ENCODE data around the gene PIGN.

Gene PIGN, protein sequence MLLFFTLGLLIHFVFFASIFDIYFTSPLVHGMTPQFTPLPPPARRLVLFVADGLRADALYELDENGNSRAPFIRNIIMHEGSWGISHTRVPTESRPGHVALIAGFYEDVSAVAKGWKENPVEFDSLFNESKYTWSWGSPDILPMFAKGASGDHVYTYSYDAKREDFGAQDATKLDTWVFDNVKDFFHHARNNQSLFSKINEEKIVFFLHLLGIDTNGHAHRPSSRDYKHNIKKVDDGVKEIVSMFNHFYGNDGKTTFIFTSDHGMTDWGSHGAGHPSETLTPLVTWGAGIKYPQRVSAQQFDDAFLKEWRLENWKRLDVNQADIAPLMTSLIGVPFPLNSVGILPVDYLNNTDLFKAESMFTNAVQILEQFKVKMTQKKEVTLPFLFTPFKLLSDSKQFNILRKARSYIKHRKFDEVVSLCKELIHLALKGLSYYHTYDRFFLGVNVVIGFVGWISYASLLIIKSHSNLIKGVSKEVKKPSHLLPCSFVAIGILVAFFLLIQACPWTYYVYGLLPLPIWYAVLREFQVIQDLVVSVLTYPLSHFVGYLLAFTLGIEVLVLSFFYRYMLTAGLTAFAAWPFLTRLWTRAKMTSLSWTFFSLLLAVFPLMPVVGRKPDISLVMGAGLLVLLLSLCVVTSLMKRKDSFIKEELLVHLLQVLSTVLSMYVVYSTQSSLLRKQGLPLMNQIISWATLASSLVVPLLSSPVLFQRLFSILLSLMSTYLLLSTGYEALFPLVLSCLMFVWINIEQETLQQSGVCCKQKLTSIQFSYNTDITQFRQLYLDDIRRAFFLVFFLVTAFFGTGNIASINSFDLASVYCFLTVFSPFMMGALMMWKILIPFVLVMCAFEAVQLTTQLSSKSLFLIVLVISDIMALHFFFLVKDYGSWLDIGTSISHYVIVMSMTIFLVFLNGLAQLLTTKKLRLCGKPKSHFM

DNA sequence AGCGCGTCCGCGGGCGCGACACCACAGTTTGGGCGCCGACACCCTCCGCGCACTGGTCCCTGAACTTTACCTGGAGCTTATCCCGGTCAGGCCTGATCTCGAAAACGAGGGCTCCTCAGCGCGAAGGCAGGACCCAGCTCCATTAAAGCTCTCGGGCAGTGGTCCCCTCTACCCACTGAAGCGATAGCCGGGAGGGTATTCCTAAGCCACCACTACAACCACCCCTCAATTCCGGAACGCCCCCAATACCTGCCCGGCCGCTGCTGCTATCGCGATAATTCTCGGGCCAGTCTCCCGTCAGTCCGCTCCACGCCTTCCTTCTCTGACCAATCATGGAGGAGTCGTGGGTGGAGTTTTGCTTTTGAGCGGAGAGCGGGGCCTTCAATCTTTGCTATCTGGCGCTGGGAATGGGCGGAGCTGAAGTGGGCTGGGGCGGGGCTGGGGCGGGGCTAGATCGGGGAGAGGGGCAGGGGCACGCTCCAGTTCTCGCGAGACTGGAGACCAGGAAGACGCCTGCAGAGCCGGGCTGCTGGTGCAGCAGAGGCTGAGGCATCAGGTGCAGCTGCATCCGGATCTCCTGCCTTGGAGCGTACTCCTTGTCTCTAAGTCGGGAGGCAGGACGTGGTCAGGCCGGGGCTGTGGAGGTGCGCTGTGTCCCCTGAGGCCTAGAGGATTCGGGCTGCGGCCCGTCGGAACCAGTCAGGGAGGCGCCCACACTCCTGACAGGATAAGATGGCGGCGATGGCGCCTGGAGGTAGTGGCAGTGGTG, at the start of gene PIGN, which contains the start of gene RELCH:
PIGN (minus strand) TSS at position 283 of the 769 bp plus-strand sequence. CDS start 25,703 bp downstream, outside the sequence.
RELCH (plus strand) TSS at position 482 of the 769 bp plus-strand sequence; CDS start at position 733, 251 bp downstream.
- DNase-seq (ENCODE audit: low read depth in 2 of 2) = peak; percentile 90

DNA sequence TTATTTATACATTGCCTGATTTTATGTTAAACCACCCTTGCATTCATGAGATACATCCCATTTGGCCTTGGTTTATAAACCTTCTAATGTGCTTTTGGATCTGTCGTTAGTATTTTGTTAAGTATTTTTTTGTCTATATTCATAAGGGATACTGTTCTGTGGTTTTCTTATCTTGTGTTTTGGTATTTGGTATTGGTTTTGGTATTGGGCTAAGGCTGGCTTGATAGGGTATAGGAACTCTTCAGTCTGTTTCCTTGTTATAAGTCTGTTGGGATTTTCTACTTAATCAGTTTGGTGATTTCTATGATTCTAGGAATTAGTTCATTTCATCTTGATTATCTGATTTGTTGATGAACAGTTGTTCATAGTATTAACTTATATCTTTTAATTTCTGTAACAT, 49.4 kb upstream of the PIGN start:
- no peak for DNase-seq (ENCODE audit: low read depth in 2 of 2)

DNA sequence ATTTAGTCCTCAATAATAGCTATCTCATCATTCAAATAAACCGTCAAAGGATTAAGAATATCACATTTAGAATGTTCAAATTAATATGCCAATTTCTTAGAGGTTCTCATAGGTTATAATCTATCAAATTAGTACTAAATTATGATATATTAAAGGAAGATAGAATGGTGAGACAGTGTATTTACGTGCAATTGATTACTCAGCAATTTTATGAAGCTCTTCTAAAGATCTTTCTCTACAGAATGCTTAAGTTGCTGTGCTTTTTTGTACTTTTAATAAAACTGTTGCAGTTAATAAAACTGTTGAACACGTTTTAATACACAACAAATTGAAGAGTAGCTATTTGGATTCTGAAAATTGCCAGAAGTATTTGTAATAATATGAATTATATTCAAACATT, 39.2 kb upstream of the PIGN start:
- no peak for DNase-seq (ENCODE audit: low read depth in 2 of 2)

DNA sequence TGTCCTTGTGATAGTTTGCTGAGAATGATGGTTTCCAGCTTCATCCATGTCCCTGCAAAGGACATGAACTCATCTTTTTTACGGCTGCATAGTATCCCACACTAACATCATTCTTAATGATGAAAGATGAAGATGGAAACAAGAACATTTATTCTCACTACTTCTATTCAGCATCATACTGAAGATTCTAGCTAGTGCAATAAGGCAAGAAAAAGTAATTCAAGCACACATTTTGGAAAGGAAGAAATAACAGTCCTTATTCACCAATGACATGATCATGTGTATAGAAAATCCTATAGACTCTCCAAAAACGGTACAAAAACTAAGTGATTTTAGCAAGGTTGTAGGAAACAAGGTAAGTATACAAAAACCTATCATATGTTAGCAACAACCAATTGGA, 37.4 kb upstream of the PIGN start:
- DNase-seq (ENCODE audit: low read depth in 2 of 2) = no peak

DNA sequence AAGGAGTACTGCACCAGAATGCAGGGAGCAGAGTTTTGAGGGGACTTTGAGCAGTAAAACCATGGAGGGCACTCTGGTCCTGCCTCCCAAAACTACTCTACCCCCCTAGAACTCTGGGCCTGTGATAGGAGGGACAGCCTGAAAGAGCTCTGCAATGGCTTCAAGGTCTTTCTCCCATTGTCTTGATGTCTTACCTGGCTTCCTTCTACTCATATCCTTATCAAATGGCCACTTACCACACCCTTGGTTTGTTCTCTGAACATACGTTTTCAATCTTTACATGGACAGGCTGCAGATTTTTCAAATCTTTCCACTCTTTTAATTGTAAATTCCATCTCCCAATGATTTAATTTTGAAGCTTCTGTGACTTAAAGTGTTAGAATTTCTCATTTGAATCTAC, 27.9 kb upstream of the PIGN start:
- no peak for DNase-seq (ENCODE audit: low read depth in 2 of 2)

DNA sequence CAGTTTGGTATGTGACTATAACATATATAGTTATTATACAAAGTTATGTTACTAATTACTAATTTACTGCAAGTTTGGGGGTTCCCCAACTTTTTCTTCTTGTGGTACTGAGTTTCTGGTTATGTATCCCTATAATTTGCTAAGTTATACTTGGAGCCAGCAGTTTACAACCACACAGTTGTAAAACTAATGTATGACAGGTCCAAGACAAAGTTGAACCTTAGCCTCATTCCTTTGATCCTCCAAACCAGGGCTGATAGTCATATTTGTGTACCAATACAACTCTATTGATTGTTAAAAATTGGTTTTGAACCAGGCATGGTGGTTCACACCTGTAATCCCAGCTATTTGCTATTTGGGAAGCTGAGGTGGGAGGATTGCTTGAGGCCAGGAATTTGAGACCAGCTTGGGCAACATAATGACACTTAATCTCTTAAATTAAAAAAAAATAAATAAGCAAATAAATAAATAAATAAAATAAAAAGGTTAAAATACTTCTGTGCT, 24.5 kb upstream of the PIGN start:
- no peak for DNase-seq (ENCODE audit: low read depth in 2 of 2)

DNA sequence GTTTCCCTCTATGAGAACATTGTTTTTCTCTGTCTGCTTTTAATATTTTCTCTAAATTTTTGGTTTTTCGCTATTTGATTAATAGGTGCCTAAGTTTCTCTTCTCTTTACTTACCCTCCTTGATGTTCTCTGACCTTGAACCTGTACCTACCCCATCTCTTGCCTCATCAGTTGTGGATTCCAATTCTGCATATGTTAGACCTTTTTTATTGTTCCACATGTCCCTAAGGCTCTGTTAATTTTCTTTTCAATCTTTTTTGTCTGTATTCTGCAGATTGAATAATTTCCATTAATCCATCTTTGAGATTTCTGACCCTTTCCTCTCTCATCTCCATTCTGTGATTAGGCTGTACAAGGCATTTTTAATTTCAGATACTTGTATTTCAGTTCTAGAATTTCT, 23.3 kb upstream of the PIGN start:
- DNase-seq (ENCODE audit: low read depth in 2 of 2) = no peak

DNA sequence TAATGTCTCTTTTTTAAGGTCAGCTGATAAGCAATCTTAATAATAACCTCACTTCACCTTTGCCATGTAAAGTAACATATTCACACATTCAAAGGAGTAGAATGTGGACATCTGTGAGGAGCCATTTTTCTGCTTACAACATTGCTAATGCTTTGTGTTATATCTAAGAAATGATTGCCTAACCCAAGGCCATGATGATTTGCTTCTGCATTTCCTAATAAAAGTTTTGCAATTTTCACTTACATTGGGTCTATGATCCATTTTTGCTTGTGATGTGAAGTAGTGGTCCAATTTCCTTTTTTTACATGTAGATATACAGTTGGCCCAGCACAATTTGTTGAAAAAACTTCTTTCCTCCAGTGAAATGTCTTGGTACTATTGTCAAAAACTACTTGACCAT, 22.2 kb upstream of the PIGN start:
- no peak for DNase-seq (ENCODE audit: low read depth in 2 of 2)

DNA sequence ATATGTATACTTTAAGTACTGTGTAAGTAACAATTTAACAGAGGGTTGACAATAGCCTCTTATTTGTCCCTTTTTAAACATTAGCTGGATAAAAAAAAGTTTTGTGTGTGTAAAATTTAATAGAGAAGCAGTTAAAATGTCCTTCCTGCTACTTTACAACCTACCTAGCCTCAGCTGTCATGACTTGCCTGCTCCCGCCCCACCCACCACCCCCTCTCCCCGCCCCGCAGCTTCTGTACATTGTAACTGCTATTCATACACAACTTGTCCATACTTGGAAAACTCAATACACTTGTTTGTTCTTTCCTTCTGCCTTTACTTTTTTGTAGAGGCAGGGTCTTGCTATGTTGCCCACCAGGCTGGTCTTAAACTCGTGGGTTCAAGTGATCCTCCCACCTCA, 19.7 kb upstream of the PIGN start:
- DNase-seq (ENCODE audit: low read depth in 2 of 2) = no peak

DNA sequence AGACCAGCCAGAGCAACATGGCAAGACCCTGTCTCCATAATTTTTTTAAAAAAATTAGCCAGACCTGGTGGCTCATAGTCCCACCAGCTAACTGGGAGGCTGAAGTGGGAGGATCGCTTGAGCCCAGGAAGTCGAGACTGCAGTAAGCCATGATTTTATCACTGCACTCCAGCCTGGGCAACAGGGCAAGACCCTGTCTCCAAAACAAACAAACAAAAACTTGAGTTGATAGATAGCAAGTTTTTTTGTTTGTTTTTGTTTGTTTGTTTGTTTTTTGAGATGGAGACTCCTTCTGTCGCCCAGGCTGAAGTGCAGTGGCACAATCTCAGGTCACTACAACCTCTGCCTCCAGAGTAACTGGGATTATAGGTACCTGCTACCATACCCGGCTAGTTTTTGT, 19.0 kb upstream of the PIGN start:
- DNase-seq (ENCODE audit: low read depth in 2 of 2) = no peak

DNA sequence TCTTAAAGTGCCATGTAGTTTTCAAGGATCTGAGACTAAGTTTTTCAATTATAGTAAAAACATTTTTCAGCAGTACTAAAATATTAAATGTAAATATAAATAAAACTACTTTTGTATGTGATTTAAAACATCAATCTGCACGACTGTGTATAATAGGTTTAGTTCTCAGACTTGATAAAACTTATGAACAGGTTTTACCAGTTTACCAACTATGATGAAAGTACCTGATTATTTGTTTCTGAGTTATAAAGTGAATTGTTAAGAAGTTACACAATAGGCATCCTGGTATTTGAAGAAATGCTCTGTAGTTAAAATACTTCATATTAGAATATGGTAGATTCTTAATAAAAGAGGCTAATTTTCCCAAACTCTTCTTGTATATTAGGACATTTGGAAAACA, 15.0 kb upstream of the PIGN start:
- no peak for DNase-seq (ENCODE audit: low read depth in 2 of 2)

DNA sequence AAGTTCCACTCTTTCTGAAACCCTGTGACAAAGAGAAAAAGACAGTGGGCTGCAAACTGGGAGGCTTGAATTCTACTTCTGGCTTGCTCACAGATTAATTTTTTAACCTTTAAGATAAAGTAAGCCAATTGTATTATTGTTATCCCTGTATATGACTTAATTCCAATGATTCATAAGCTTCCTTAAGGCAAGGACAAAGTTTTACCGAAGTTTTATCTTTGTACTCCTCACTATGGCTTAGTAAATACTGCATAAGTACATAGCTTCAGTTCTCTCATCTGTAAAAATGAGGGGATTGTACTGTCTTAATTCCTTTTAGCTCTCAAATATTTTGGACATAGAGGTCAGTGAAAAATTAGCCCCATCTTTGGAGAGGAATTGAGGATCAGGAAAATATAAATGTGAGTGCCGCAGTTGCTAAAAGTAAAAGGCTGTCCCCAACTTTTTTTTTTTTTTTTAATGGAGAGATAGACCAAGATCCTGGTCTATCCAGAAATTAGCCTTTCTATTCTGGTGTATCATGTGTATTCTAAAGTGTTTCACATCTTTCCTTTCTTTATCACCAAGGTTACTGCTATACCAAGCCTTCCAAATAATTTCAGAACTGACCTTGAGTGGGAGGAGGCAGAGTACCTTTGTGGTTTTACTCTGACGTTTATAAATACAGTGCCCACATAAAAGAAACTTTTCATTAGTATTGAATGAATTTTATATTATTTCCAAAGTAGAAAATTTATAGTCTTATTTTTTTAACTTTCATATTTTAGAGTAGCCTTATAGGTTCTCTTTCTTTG, 13.5 kb upstream of the PIGN start:
- DNase-seq (ENCODE audit: low read depth in 2 of 2) = no peak

DNA sequence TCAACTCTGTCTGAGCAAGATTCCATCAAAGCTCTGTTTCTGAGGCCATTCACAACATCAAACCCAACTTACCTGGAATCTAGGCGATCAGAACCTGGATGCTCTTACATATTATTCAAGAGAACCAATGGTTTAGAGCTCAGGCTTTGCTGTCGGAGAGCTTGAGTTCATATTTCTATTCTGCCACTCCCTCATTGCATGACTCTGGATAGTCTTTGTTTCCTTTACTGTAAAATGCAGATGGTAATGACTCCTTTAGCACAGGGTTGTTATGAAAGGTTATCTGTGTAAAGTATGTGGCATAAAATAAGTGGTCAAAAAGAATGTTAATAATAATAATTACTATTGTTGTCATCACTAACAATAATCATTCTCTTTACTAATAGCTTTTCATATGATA, 12.8 kb upstream of the PIGN start:
- DNase-seq (ENCODE audit: low read depth in 2 of 2) = no peak

DNA sequence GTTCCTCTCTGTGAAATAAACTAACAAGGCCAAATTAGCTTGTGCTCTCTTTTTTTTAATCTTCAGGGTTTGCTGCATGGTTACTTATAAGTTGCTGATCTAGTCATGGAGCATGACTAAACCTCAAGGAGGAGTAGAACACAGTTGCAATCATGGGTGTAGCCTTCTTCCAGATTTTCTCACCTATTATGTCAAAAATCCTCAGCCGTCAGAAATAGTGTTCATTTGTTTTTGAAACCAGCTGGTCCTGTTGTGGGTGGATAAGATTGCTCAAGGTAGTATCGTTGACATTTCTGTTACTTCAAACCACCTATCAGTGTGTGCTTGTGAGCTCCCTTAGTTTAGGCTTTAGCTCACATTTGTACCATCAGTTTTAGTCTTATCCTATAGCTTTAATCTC, 11.4 kb upstream of the PIGN start:
- no peak for DNase-seq (ENCODE audit: low read depth in 2 of 2)

DNA sequence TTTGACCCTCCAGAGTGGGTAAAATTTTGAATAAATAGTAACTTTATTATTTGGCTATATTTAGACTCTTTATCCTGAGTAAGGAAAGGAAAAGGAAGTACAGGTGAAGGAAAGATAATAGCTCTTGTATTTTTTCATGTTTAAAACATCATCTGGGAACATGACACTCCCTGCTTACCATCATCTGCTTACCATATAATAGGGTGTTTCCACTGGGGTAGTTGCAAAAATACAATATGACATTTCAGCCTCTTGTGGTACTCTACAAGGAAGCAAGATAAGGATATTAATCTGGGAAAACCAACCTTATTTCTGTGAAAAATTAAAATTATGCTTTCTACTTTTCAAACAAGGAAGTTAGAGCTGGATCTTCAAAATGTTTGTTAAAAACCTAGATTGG, 10.1 kb upstream of the PIGN start:
- DNase-seq (ENCODE audit: low read depth in 2 of 2) = no peak

DNA sequence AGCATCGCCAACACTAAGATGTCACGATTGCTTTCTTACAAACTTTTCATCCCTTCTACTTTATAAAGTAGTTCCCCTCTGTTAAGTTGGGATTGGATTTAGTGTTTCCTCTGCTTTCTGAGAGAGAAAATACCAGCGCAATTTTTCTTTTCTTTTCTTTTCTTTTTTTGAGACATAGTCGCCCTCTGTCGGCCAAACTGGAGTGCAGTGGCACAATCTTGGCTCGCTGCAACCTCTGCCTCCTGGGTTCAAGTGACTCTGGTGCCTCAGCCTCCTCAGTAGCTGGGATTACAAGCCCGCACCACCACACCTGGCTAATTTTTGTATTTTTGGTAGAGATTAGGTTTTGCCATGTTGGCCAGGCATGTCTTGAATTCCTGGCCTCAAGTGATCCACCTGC, 9.2 kb upstream of the PIGN start:
- no peak for DNase-seq (ENCODE audit: low read depth in 2 of 2)

DNA sequence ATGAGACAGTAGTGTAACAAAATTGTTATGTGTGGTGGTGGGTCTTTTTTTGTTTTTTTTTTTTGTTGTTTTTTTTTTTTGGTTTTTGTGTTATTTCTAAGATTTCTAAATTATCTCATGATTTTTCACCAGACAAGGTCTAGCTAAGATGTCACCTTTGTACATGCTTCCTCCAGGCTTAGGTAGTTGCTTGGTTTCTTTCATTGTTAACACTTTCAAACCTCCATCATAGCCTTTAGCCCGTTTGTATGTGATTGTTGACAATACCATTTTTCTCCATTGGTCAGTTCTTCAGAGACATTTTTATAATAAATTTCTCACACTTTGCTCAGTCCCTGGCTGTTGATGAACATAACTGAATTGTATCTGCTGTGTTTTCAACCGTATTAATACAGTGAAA, 2.4 kb upstream of the PIGN start:
- no peak for DNase-seq (ENCODE audit: low read depth in 2 of 2)

DNA sequence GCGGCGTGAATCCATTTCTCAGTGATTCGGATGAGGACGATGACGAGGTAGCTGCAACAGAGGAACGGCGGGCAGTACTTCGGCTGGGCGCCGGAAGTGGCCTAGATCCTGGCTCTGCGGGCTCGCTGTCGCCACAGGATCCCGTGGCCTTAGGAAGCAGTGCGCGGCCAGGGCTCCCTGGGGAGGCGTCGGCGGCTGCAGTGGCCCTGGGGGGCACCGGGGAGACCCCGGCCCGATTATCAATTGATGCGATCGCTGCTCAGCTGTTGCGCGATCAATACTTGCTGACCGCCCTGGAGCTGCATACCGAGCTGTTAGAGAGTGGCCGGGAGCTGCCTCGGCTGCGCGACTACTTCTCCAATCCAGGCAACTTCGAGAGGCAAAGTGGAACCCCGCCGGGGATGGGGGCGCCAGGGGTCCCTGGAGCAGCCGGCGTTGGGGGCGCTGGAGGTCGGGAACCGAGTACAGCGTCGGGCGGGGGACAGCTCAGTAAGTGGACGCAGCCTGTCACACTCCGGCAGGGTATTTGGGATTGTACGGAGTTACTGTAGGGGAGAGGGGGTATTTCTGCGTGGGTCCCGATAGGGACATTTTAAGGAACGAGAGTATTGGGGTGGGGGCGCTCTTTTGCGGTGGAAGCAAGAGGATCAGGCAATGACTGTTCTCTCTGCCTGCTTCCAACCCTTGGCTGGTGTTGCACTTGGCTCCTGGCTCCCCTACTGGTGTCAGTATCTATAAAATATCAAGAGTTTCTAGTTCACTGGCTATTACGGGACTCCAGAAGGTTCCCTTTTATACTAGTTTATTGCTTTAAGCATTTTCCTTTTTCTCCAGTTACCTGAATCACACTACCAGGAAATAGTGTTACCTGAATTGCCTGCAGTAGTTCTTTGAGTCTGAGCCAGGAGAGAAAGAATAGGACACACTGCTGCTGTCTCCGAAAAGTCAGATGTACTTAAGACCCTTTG, 971 bp upstream of the PIGN start:
- no peak for DNase-seq (ENCODE audit: low read depth in 2 of 2)

DNA sequence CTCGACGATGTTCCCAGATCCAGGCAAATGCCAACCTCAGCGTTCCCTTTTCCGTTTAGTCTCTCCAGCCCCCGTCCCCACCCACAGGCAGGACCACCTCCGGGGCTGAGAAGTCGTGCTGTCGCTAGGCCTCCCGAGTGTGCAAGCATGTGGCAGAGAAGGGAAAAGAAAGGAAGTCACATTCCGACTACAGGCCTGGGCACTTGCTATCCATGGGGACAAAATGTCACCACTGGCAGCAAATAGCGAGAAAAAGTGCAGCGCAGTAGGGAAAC, 420 bp downstream of the PIGN start:
- no peak for DNase-seq (ENCODE audit: low read depth in 2 of 2)

DNA sequence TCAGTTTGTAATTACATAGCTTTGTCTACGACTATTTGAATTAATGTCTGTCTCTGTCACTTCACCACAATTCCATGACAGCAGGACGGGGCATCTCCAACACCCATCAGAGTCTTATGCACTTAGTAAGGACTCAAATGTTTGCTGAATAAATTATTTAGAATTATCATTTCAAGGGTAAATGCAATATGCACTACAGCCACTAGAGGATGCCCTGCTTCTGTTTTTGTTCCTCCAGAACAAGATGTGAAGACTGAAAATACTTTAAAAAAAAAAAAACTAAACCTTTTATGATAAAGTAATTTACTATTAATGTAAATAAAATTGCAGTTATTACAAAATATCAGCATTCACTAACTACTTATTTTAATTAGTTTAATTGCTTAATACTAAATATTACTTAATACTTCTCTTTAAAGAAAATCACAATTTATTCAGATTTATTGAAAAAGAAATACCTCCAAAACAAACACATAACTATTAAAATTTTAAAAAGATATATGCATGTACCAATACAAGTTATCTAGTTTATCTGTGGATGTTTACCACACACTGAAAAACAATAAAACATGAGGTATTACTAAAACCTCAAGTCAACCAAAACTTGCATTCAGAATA, 3.2 kb downstream of the PIGN start:
- no peak for DNase-seq (ENCODE audit: low read depth in 2 of 2)
